Caco-2 (cell line): ENCODE data around the gene SLU7. TPM values are rescaled to one million over a fixed set of nuclear protein-coding genes. Genes with fewer than 3 reads are reported as not detected.

Experiments used
- BruUV-seq: library from RNA; stranded (reverse); fragments of 400-500 nt; replicated peaks from 2 replicates; lab custom pipeline; 2021; lab: Mats Ljungman, UMichigan
- CTCF ChIA-PET: fragments of 300-600 bp; sonication (Branson Sonifier 250); formaldehyde crosslinking; loops from one replicate; lab custom pipeline; 2022; ENCODE audit warnings: antibody characterized with exemption; lab: Charles Lee
- POLR2A ChIA-PET: fragments of 300-600 bp; sonication (Branson Sonifier 250); formaldehyde crosslinking; loops from one replicate; lab custom pipeline; 2022; ENCODE audit warnings: antibody characterized with exemption; lab: Charles Lee
- DNase-seq, 2 experiments: peaks; one replicate each; pipeline versions ENCODE4 v3.0.0 to v3.0.0-alpha.2; 2020 to 2022
- H3K27me3 ChIP-seq: replicated peaks from 2 replicates; pipeline ENCODE4 v1.6.0; 2011; ENCODE audit warnings: low read length; ENCODE audit not compliant: control insufficient read depth, insufficient read depth
- H3K36me3 ChIP-seq: 2 replicates; pipeline ENCODE4 v1.5.1; 2011; ENCODE audit warnings: low read length; ENCODE audit not compliant: control insufficient read depth, insufficient read depth
- H3K4me1 ChIP-seq: fragments of 250-450 bp; sonication (Bioruptor Pico); 2 replicates; pipeline ENCODE4 v1.5.1; 2020; ENCODE audit warnings: mild to moderate bottlenecking
- H3K4me3 ChIP-seq: 2 replicates; pipeline ENCODE4 v1.5.1; 2011; ENCODE audit warnings: low read depth, mild to moderate bottlenecking, control low read depth, low read length
- H3K9me3 ChIP-seq: fragments of 250-450 bp; sonication (Bioruptor Pico); 2 replicates; pipeline ENCODE4 v1.5.1; 2020; ENCODE audit warnings: mild to moderate bottlenecking, moderate library complexity
- H3K27ac Mint-ChIP-seq: one replicate; pipeline ENCODE4 v1.8.0; 2022; ENCODE audit warnings: mixed read lengths; ENCODE audit not compliant: unreplicated experiment
- H3K27me3 Mint-ChIP-seq: one replicate; pipeline ENCODE4 v1.8.0; 2022; ENCODE audit warnings: mixed read lengths; ENCODE audit not compliant: insufficient read depth, unreplicated experiment
- H3K36me3 Mint-ChIP-seq: one replicate; pipeline ENCODE4 v1.8.0; 2022; ENCODE audit warnings: mild to moderate bottlenecking, mixed read lengths; ENCODE audit not compliant: insufficient read depth, unreplicated experiment
- H3K4me1 Mint-ChIP-seq: one replicate; pipeline ENCODE4 v1.8.0; 2022; ENCODE audit warnings: low read depth, mixed read lengths; ENCODE audit not compliant: unreplicated experiment
- H3K4me3 Mint-ChIP-seq: one replicate; pipeline ENCODE4 v1.8.0; 2022; ENCODE audit warnings: mild to moderate bottlenecking, moderate library complexity, mixed read lengths; ENCODE audit not compliant: unreplicated experiment
- H3K9me3 Mint-ChIP-seq: one replicate; pipeline ENCODE4 v1.8.0; 2022; ENCODE audit warnings: mixed read lengths; ENCODE audit not compliant: unreplicated experiment
- intact Hi-C: fragments of 100-400 bp; cut with micrococcal nuclease; formaldehyde crosslinking; loops from one replicate; pipeline ENCODE4 v1.10.0; 2022; ENCODE audit not compliant: unreplicated experiment
- total RNA-seq: library from RNA; stranded (reverse); gene quantifications from 2 replicates; pipeline ENCODE4 v1.2.3, GENCODE V29; 2022
- TF ChIP-seq, protein P1 (sequence below), 2 experiments: fragments of 200-600 bp in 1 of 2; IDR thresholded peaks; 1 replicate in 1 of 2; 2 replicates in 1 of 2; pipeline versions ENCODE4 v1.5.1 to v1.8.0; 2011 to 2022; ENCODE audit warnings: antibody characterized with exemption in 1 of 2, control low read depth in 1 of 2, inconsistent platforms in 1 of 2, low read depth in 1 of 2, low read length in 1 of 2, mild to moderate bottlenecking in 1 of 2, moderate library complexity in 1 of 2; ENCODE audit not compliant: insufficient read depth in 1 of 2, severe bottlenecking in 1 of 2, unreplicated experiment in 1 of 2

Gene SLU7
- total RNA-seq, 1 experiment from 2014 or later, result 55.0 TPM

GRCh38 chr5:160455600-160455999 lies 36.7 kb upstream of the SLU7 start:
- H3K4me3 Mint-ChIP-seq, result no peak overlapping the region
- H3K27me3 Mint-ChIP-seq, result no peaks in the 10 kb centered on the region
- Histone ChIP-seq H3K4me1 (peaks cover 6% of the 10 kb centered on the region), H3K27me3 (no peaks in the 10 kb centered on the region), H3K4me3 (no peak overlapping the region), H3K9me3 (no peaks in the 10 kb centered on the region), H3K36me3 (no peaks in the 10 kb centered on the region)
- TF ChIP-seq, protein P1, sequence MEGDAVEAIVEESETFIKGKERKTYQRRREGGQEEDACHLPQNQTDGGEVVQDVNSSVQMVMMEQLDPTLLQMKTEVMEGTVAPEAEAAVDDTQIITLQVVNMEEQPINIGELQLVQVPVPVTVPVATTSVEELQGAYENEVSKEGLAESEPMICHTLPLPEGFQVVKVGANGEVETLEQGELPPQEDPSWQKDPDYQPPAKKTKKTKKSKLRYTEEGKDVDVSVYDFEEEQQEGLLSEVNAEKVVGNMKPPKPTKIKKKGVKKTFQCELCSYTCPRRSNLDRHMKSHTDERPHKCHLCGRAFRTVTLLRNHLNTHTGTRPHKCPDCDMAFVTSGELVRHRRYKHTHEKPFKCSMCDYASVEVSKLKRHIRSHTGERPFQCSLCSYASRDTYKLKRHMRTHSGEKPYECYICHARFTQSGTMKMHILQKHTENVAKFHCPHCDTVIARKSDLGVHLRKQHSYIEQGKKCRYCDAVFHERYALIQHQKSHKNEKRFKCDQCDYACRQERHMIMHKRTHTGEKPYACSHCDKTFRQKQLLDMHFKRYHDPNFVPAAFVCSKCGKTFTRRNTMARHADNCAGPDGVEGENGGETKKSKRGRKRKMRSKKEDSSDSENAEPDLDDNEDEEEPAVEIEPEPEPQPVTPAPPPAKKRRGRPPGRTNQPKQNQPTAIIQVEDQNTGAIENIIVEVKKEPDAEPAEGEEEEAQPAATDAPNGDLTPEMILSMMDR (IDR thresholded peaks at IDR 0.05; ENCODE audit: insufficient read depth in 1 of 2, low read depth in 1 of 2, low read length in 1 of 2, severe bottlenecking in 1 of 2, unreplicated experiment in 1 of 2), result no peak
- H3K9me3 Mint-ChIP-seq, result no peaks in the 10 kb centered on the region
- peaks cover 6% of the 10 kb centered on the region for H3K4me1 Mint-ChIP-seq
- DNase-seq, result no peak
- ChIA-PET POLR2A (no interaction called here), CTCF (no interaction called here)
- intact Hi-C loops, result no loop called here
- BruUV-seq, result no TSS peak
- no peak overlapping the region for H3K27ac Mint-ChIP-seq
- H3K36me3 Mint-ChIP-seq, result no peaks in the 10 kb centered on the region

DNA sequence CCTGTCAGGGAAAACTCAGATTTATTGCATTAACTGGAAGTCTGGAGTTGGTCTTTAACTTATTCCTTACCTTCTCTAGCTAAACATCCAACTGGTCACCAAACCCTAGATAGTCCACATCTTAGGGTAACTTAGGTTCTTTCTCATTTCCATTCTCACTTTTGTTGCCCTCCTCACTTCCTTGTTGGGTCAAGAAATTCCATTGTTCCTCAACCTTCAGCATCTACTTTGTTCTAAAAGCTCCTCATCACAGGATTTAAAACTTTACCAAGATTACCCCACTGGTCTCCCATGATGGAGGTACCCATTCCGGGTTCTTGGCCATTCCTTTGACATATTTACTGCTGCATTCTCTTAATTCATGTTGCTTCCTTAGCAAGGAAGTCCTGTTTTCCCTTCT lies 34.9 kb upstream of the SLU7 start:
- Histone ChIP-seq H3K27me3 (no peaks in the 10 kb centered on the region), H3K4me1 (no peaks in the 10 kb centered on the region), H3K9me3 (no peaks in the 10 kb centered on the region), H3K36me3 (no peaks in the 10 kb centered on the region), H3K4me3 (no peak overlapping the region)
- H3K4me3 Mint-ChIP-seq, result no peak overlapping the region
- CTCF ChIA-PET, result no interaction called here
- POLR2A ChIA-PET, result no interaction called here
- intact Hi-C loops, result no loop called here
- no TSS peak for BruUV-seq
- H3K4me1 Mint-ChIP-seq, result no peaks in the 10 kb centered on the region
- H3K9me3 Mint-ChIP-seq, result no peaks in the 10 kb centered on the region
- H3K36me3 Mint-ChIP-seq, result no peaks in the 10 kb centered on the region
- TF ChIP-seq, protein P1 (IDR thresholded peaks at IDR 0.05; ENCODE audit: insufficient read depth in 1 of 2, low read depth in 1 of 2, low read length in 1 of 2, severe bottlenecking in 1 of 2, unreplicated experiment in 1 of 2), result no peak
- no peak for DNase-seq
- no peaks in the 10 kb centered on the region for H3K27me3 Mint-ChIP-seq
- H3K27ac Mint-ChIP-seq, result no peak overlapping the region

DNA sequence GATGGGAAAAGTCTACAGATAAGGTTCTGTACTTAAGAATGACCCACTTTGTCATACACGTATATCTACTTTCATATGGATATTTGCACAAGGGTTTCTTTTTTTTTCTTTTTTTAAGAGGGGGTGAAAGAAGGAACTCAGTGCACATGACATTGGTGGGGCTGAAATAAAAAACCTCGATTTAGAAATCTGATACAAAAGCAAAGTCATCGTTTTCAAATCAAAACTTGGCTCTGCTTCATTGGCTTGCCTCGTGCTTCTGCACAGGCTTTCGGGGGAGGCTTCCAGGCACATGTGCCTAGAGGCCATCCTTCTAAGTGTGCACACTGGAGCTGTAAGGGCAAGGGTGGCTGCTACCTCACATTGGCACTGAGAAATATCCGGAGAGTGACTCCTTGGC lies 33.9 kb upstream of the SLU7 start:
- ChIA-PET POLR2A (no interaction called here), CTCF (no interaction called here)
- no peaks in the 10 kb centered on the region for H3K9me3 ChIP-seq
- Mint-ChIP-seq H3K4me3 (no peak overlapping the region), H3K36me3 (no peaks in the 10 kb centered on the region), H3K27ac (no peak overlapping the region), H3K4me1 (no peaks in the 10 kb centered on the region), H3K27me3 (no peaks in the 10 kb centered on the region), H3K9me3 (no peaks in the 10 kb centered on the region)
- H3K4me1 ChIP-seq, result no peaks in the 10 kb centered on the region
- intact Hi-C loops, result no loop called here
- TF ChIP-seq, protein P1 (IDR thresholded peaks at IDR 0.05; ENCODE audit: insufficient read depth in 1 of 2, low read depth in 1 of 2, low read length in 1 of 2, severe bottlenecking in 1 of 2, unreplicated experiment in 1 of 2), result no peak
- no TSS peak for BruUV-seq
- H3K36me3 ChIP-seq, result no peaks in the 10 kb centered on the region
- no peak for DNase-seq
- no peak overlapping the region for H3K4me3 ChIP-seq
- no peaks in the 10 kb centered on the region for H3K27me3 ChIP-seq
